Activated T-helper 17 cell treated with anti-CD3 and anti-CD28 coated beads, Interleukin-2, amount 50 U/mL, for 72 hours (primary cell): Measurements from ENCODE around the gene GSK3B. TPM values are rescaled to one million over a fixed set of nuclear protein-coding genes. Genes with fewer than 3 reads are reported as not detected.
"Not testable (repeated sequence)": the region's sequence is repeated elsewhere in the genome, so short reads cannot be mapped to it uniquely, and the experiment has no call there.

Source experiments
- ATAC-seq: fragments of 150-1000 bp; cut with Tn5 transposase; replicated peaks from 2 replicates; pipeline ENCODE4 v1.10.0; 2021; ENCODE audit warnings: mild to moderate bottlenecking, moderate library complexity
- H3K27ac Mint-ChIP-seq: one replicate; pipeline ENCODE4 v1.8.0; 2022; ENCODE audit warnings: mixed read lengths
- H3K27me3 Mint-ChIP-seq: one replicate; pipeline ENCODE4 v1.8.0; 2022; ENCODE audit warnings: mixed read lengths
- H3K36me3 Mint-ChIP-seq: one replicate; pipeline ENCODE4 v1.8.0; 2022; ENCODE audit warnings: low read depth, mild to moderate bottlenecking, mixed read lengths
- H3K4me1 Mint-ChIP-seq: one replicate; pipeline ENCODE4 v1.8.0; 2022; ENCODE audit warnings: mixed read lengths
- H3K4me3 Mint-ChIP-seq: one replicate; pipeline ENCODE4 v1.8.0; 2022; ENCODE audit warnings: mild to moderate bottlenecking, mixed read lengths
- H3K9me3 Mint-ChIP-seq: one replicate; pipeline ENCODE4 v1.8.0; 2022; ENCODE audit warnings: mixed read lengths
- total RNA-seq, 2 donors: library from RNA; stranded (reverse); gene quantifications; one replicate each; pipeline ENCODE4 v1.2.3, GENCODE V29; 2022

The GSK3B gene
- total RNA-seq, 2 donors from 2014 or later, result 31.5 to 36.9 TPM

- no peaks in the 10 kb centered on the region for H3K4me1 Mint-ChIP-seq
- ATAC-seq, result peak; percentile 60
- H3K27ac Mint-ChIP-seq, result no peak overlapping the region
- no peaks in the 10 kb centered on the region for H3K9me3 Mint-ChIP-seq
- H3K27me3 Mint-ChIP-seq, result no peaks in the 10 kb centered on the region
- no peak overlapping the region for H3K4me3 Mint-ChIP-seq
- peaks cover 47% of the 10 kb centered on the region for H3K36me3 Mint-ChIP-seq
Measured at GRCh38 chr3:119894195-119894594, 200.1 kb downstream of the GSK3B start.

GRCh38 chr3:119893769-119894168 is 200.5 kb downstream of the GSK3B start:
- ATAC-seq, result peak; percentile 56
- Mint-ChIP-seq H3K27ac (no peak overlapping the region), H3K4me3 (no peak overlapping the region), H3K9me3 (no peaks in the 10 kb centered on the region), H3K4me1 (no peaks in the 10 kb centered on the region), H3K27me3 (no peaks in the 10 kb centered on the region), H3K36me3 (peaks cover 46% of the 10 kb centered on the region)

GRCh38 chr3:119891944-119892721 is 202.1 kb downstream of the GSK3B start:
- ATAC-seq, result peak; percentile 53
- no peaks in the 10 kb centered on the region for H3K9me3 Mint-ChIP-seq
- peak overlapping the region; percentile 13 for H3K27ac Mint-ChIP-seq
- H3K36me3 Mint-ChIP-seq, result peaks cover 50% of the 10 kb centered on the region
- H3K4me1 Mint-ChIP-seq, result no peaks in the 10 kb centered on the region
- no peaks in the 10 kb centered on the region for H3K27me3 Mint-ChIP-seq
- no peak overlapping the region for H3K4me3 Mint-ChIP-seq

GRCh38 chr3:119888681-119889080 is 205.6 kb downstream of the GSK3B start:
- H3K4me1 Mint-ChIP-seq, H3K27me3 Mint-ChIP-seq, H3K27ac Mint-ChIP-seq, ATAC-seq, H3K9me3 Mint-ChIP-seq, H3K4me3 Mint-ChIP-seq: not testable (repeated sequence)
- peaks cover 39% of the 10 kb centered on the region for H3K36me3 Mint-ChIP-seq

- ATAC-seq, result no peak
- Mint-ChIP-seq H3K36me3 (peaks cover 59% of the 10 kb centered on the region), H3K4me1 (no peaks in the 10 kb centered on the region)
Measured at GRCh38 chr3:119885746-119886530, 208.3 kb downstream of the GSK3B start.

GRCh38 chr3:119884161-119884557 is 210.1 kb downstream of the GSK3B start:
- peaks cover 7% of the 10 kb centered on the region for H3K4me1 Mint-ChIP-seq
- peaks cover 64% of the 10 kb centered on the region for H3K36me3 Mint-ChIP-seq
- no peak overlapping the region for H3K27ac Mint-ChIP-seq
- H3K4me3 Mint-ChIP-seq, result no peak overlapping the region
- no peak for ATAC-seq
- H3K27me3 Mint-ChIP-seq, result no peaks in the 10 kb centered on the region
- peaks cover 3% of the 10 kb centered on the region for H3K9me3 Mint-ChIP-seq

More at GRCh38 chr3:119885746-119886530, 208.3 kb downstream of the GSK3B start:
- no peak overlapping the region for H3K27ac Mint-ChIP-seq
- H3K4me3 Mint-ChIP-seq, result no peak overlapping the region
- no peaks in the 10 kb centered on the region for H3K27me3 Mint-ChIP-seq
- H3K9me3 Mint-ChIP-seq, result no peaks in the 10 kb centered on the region

- Mint-ChIP-seq H3K4me1 (peaks cover 7% of the 10 kb centered on the region), H3K9me3 (peaks cover 3% of the 10 kb centered on the region), H3K4me3 (no peak overlapping the region), H3K27ac (no peak overlapping the region), H3K27me3 (no peaks in the 10 kb centered on the region), H3K36me3 (peaks cover 61% of the 10 kb centered on the region)
- ATAC-seq, result no peak
Measured at GRCh38 chr3:119883461-119884160, 210.6 kb downstream of the GSK3B start.

- ATAC-seq, result no peak
Measured at GRCh38 chr3:119880966-119881365, 213.3 kb downstream of the GSK3B start.

GRCh38 chr3:119873646-119874045 is 220.6 kb downstream of the GSK3B start:
- no peak overlapping the region for H3K4me3 Mint-ChIP-seq
- H3K27me3 Mint-ChIP-seq, result no peaks in the 10 kb centered on the region
- no peak for ATAC-seq
- H3K9me3 Mint-ChIP-seq, result no peaks in the 10 kb centered on the region
- peaks cover 9% of the 10 kb centered on the region for H3K4me1 Mint-ChIP-seq
- H3K27ac Mint-ChIP-seq, result no peak overlapping the region
- peaks cover 34% of the 10 kb centered on the region for H3K36me3 Mint-ChIP-seq

More at GRCh38 chr3:119880966-119881365, 213.3 kb downstream of the GSK3B start:
- no peak overlapping the region for H3K4me3 Mint-ChIP-seq
- H3K27ac Mint-ChIP-seq, result no peak overlapping the region
- peaks cover 49% of the 10 kb centered on the region for H3K36me3 Mint-ChIP-seq
- peaks cover 7% of the 10 kb centered on the region for H3K4me1 Mint-ChIP-seq
- H3K27me3 Mint-ChIP-seq, result no peaks in the 10 kb centered on the region
- H3K9me3 Mint-ChIP-seq, result peaks cover 3% of the 10 kb centered on the region

GRCh38 chr3:119872773-119873172 is 221.5 kb downstream of the GSK3B start:
- no peaks in the 10 kb centered on the region for H3K27me3 Mint-ChIP-seq
- no peak for ATAC-seq
- H3K4me3 Mint-ChIP-seq, result no peak overlapping the region
- H3K36me3 Mint-ChIP-seq, result peaks cover 41% of the 10 kb centered on the region
- no peak overlapping the region for H3K27ac Mint-ChIP-seq
- H3K9me3 Mint-ChIP-seq, result no peaks in the 10 kb centered on the region
- peaks cover 9% of the 10 kb centered on the region for H3K4me1 Mint-ChIP-seq

GRCh38 chr3:119871571-119871970 is 222.7 kb downstream of the GSK3B start:
- peaks cover 9% of the 10 kb centered on the region for H3K4me1 Mint-ChIP-seq
- H3K36me3 Mint-ChIP-seq, result peaks cover 50% of the 10 kb centered on the region
- H3K27ac Mint-ChIP-seq, result no peak overlapping the region
- ATAC-seq, result no peak
- H3K27me3 Mint-ChIP-seq, result no peaks in the 10 kb centered on the region
- no peak overlapping the region for H3K4me3 Mint-ChIP-seq
- H3K9me3 Mint-ChIP-seq, result no peaks in the 10 kb centered on the region

GRCh38 chr3:119870512-119870911 is 223.7 kb downstream of the GSK3B start:
- no peak overlapping the region for H3K4me3 Mint-ChIP-seq
- ATAC-seq, result no peak
- H3K9me3 Mint-ChIP-seq, result no peaks in the 10 kb centered on the region
- H3K4me1 Mint-ChIP-seq, result peaks cover 9% of the 10 kb centered on the region
- H3K27me3 Mint-ChIP-seq, result no peaks in the 10 kb centered on the region
- no peak overlapping the region for H3K27ac Mint-ChIP-seq
- peaks cover 49% of the 10 kb centered on the region for H3K36me3 Mint-ChIP-seq

GRCh38 chr3:119864476-119864875 is 229.8 kb downstream of the GSK3B start:
- Mint-ChIP-seq H3K27me3 (no peaks in the 10 kb centered on the region), H3K36me3 (peaks cover 73% of the 10 kb centered on the region), H3K4me3 (no peak overlapping the region), H3K4me1 (no peaks in the 10 kb centered on the region), H3K27ac (no peak overlapping the region), H3K9me3 (no peaks in the 10 kb centered on the region)
- no peak for ATAC-seq

- ATAC-seq, result no peak
- H3K27ac Mint-ChIP-seq, result no peak overlapping the region
- no peak overlapping the region for H3K4me3 Mint-ChIP-seq
- no peaks in the 10 kb centered on the region for H3K4me1 Mint-ChIP-seq
- H3K36me3 Mint-ChIP-seq, result peaks cover 81% of the 10 kb centered on the region
- H3K27me3 Mint-ChIP-seq, result no peaks in the 10 kb centered on the region
- peaks cover 3% of the 10 kb centered on the region for H3K9me3 Mint-ChIP-seq
Measured at GRCh38 chr3:119862616-119863015, 231.6 kb downstream of the GSK3B start.
